NCI-H2081 treated with DMSO at 0.1 percent for 48 hours (cell line): ENCODE results near the gene DNAJB6.

Experiments
- DNase-seq: peaks from one replicate; lab custom pipeline; 2025; lab: John Stamatoyannopoulos, UW

Gene DNAJB6

GRCh38 chr7:157466867-157467261, 130.1 kb downstream of the DNAJB6 start:
- DNase-seq: no peak
